GM21723 (cell line): Measurements from ENCODE around the gene KIAA1755.
"Not testable (repeated sequence)": the region's sequence is repeated elsewhere in the genome, so short reads cannot be mapped to it uniquely, and the experiment has no call there.

Source experiments
- ATAC-seq: cut with Tn5 transposase; IDR thresholded peaks from one replicate; pipeline ENCODE4 v1.9.1; 2021; ENCODE audit warnings: mild to moderate bottlenecking, moderate library complexity; ENCODE audit not compliant: unreplicated experiment

The KIAA1755 gene

DNA sequence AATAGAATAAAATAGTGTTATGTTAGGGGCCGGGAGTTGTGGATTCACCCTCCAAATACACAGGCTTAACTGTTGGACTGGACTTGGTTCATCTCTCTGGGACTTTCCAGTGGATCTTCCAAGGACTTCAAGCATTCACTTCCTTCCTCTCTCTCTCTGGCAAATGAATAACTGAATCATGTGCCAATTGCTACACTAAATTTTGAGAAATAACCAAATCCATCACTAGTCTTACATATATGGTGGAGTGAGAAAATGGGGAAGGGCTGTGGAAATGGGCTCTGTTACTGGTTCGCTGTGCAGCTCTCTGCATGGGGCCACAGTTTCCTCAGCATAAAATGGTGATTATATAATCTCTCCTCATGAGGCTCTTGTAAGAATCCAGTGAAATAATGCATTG lies 6.8 kb upstream of the KIAA1755 start:
- no peak for ATAC-seq

DNA sequence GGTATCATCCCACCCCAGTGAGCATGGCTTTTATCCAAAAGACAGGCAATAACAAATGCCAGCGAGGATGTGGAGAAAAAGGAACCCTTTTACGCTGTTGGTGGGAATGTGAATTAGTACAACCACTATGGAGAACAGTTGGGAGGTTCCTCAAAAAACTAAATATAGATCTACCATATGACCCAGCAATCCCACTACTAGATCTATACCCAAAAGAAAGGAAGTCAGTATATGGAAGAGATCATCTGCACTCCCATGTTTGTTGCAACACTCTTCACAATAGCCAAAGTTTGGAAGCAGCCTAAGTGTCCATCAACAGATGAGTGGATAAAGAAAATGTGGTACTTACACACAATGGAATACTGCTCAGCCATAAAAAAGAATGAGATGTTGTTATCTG lies 5.9 kb upstream of the KIAA1755 start:
- ATAC-seq = no peak

DNA sequence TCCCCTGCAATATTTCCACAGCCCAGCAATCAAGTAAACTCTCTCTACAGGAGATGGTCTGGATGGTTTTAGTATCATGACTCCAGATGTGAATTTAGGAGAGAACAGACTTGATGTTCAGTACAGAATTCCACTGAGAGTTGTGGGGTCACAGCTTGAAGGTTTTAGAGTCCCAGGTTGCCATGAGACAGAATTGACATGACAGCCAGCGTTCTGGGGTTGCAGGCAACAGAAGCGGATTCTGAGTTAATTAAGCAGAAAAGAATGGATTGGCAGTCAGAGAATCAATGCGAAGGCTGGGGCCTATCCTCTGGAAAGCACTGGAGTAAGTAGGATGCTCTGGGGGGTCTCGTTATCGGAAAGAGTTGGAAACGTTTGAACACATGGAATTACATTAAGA lies 2.4 kb upstream of the KIAA1755 start:
- ATAC-seq = no peak

DNA sequence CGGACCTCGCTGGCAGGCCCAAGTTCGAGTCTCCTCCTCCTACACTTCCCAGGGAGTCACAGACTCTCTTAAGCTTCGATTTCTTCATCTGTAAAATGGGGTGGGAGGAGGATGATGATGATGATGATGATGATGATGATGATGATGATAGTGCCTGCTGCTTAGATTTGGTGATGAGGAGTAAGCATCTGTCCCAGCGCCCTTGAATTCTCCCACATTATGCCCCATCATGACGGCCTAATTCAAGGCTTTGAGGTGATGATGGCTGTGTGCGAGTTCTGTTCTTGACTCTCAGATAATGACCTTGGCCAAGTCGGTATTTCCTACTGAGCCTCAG lies 487 bp upstream of the KIAA1755 start:
- no peak for ATAC-seq

DNA sequence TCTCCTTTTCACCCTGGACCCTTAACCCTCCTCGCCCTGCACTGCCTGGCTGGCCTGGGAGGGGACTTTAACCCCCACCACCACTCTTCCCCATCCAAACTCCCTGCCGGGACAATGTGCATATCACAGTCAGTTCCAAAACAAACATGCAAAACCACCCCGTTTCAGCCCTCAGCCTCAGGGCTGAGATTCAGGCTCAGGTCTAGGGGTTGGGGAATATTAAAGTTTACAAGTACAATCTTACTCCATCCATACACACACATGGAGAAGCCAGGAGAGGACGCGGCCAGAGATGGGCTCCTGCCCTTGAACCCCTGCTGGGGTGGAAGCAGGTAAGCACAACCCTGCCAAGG lies 534 bp downstream of the KIAA1755 start:
- no peak for ATAC-seq

- ATAC-seq = no peak
Measured at GRCh38 chr20:38258545-38259215, 1.9 kb downstream of the KIAA1755 start.

- no peak for ATAC-seq
Measured at GRCh38 chr20:38256966-38257365, 3.6 kb downstream of the KIAA1755 start.

DNA sequence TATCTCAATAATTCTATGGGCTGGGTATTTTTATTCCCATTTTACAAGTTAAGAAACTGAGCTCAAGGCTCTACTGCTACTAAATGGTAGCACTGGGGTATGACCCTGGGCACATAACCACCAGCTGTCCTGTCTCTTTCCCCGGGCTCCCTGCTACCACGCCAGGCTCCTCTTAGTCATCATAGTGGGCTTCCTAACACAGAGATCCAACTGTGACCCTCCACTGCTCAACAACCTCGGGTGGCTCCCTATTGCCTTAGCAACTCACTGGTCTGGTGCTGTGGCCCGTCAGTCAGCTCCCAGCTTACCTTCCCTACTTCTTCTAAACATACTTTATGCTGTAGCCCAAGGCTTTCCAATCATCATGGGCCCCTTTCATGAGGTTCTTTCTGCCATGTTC lies 4.5 kb downstream of the KIAA1755 start:
- ATAC-seq = no peak

- ATAC-seq = no peak
Measured at GRCh38 chr20:38255393-38255792, 5.1 kb downstream of the KIAA1755 start.

GRCh38 chr20:38254621-38255020 lies 5.9 kb downstream of the KIAA1755 start:
- ATAC-seq = not testable (repeated sequence)

DNA sequence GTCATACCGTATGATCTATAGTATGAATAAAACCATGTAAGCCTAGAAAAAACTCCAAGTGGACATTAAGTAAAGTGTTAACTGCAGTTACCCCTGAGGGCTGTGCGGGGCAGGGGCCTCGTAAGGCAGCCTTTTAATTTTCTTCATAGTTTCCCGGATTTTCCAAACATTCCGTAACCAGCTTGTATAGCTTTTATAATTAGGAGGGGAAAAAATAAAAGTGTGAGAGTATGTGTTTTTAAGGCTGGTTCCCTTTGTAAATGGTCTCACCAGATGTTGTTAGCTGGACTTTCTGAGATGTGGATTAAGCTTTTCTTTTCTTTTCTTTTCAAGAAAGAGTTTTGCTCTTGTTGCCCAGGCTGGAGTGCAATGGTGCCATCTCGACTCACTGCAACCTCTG lies 7.0 kb downstream of the KIAA1755 start:
- ATAC-seq = no peak

- no peak for ATAC-seq
Measured at GRCh38 chr20:38252292-38253288, 7.9 kb downstream of the KIAA1755 start.

GRCh38 chr20:38251441-38251840 lies 9.1 kb downstream of the KIAA1755 start:
- ATAC-seq = not testable (repeated sequence)

GRCh38 chr20:38250609-38251008 lies 9.9 kb downstream of the KIAA1755 start:
- ATAC-seq = no peak

DNA sequence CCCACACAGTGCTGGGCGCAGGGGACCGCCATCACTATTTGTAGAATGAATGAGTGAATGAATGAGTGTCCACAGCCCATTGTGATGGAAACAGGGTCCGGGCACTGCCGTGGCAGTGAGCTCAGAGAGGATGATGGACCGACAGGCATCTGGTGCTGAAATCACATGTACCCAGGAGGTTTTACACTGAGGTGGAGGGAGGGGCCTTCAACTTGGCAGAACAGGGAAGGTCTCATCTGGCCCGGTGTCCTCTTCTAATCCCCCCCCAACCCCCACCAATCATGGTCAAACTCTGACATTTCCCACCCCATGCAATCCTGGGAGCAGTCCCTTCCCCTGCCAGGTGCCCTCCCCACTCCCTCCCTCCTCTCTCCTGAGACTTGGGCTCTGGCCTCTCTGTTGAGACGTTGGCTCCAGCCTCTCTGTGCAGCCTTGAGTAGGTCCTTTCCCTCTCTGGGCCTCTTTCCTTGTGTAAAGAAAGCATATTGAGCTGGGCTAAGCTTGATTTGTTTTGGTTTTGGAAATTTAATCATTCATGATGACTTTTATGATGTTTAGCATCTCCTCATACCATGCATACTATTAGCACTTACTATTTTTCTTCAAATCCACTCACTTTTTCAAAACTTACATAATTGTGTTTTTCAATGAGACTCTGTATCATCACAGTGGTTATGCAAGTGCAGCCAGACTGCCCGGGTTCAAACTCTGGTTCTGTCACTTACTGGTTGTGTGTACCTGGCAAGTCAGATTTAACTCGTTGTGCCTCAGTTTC lies 10.8 kb downstream of the KIAA1755 start:
- ATAC-seq = no peak

- no peak for ATAC-seq
Measured at GRCh38 chr20:38248133-38248532, 12.4 kb downstream of the KIAA1755 start.

DNA sequence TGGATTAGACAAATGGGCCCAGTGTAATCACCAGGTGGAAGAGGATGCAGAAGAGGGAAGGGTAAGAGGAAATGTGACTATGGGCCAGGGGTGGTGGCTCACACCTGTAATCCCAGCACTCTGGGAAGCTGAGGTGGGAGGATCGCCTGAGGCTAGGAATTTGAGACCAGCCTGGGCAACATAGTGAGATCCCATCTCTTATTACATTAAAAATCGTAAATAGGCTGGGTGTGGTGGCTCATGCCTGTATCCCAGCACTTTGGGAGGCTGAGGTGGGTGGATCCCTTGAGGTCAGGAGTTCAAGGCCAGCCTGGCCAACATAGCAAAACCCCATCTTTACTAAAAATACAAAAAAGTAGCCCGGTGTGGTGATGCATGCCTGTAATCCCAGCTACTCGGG lies 12.8 kb downstream of the KIAA1755 start:
- not testable (repeated sequence) for ATAC-seq

- no peak for ATAC-seq
Measured at GRCh38 chr20:38247166-38247509, 13.4 kb downstream of the KIAA1755 start.

GRCh38 chr20:38246357-38247165 lies 14.0 kb downstream of the KIAA1755 start:
- no peak for ATAC-seq

GRCh38 chr20:38245753-38246152 lies 14.8 kb downstream of the KIAA1755 start:
- no peak for ATAC-seq

- ATAC-seq = no peak
Measured at GRCh38 chr20:38243709-38244020, 16.9 kb downstream of the KIAA1755 start.
